Measurements from ENCODE around the gene FICD. TPM values are rescaled to one million over a fixed set of nuclear protein-coding genes. Genes with fewer than 3 reads are reported as not detected.
A peak's percentile ranks its signal among the peaks of the same experiment; 100 is the strongest.

Gene FICD
- total and polyA plus RNA-seq, 9 of the 15 experiments (the other 6 are each of a cell fraction or from before 2014, with no cell fraction given) = 0.88 to 4.5 (median 1.9) TPM

GRCh38 chr12:108515916-108516315 is 839 bp downstream of the FICD start (continued):
- TF ChIP-seq ETV6 (IDR thresholded peaks at IDR 0.05; ENCODE audit: borderline replicate concordance in 1 of 2, low read depth in 2 of 2, low read length in 1 of 2) (no peak), ETV6 (CRISPR knock-in tag; IDR thresholded peaks at IDR 0.05; ENCODE audit: borderline replicate concordance) (no peak), POLR2A (conservative IDR thresholded peaks at IDR 0.05) (peak; percentile 8; the same call in 1 of the 2 replicates), TEAD1 (CRISPR knock-in tag; IDR thresholded peaks at IDR 0.05) (no peak), KAT2B (IDR thresholded peaks at IDR 0.05; ENCODE audit: low read depth, low read length) (no peak), RBM17 (IDR thresholded peaks at IDR 0.05; ENCODE audit: borderline replicate concordance, low read depth, low read length) (no peak), TEAD4 (IDR thresholded peaks at IDR 0.05; ENCODE audit: low read length) (0 out of 2 replicates have a peak, but pooled peaks have one; percentile 1), TEAD4 (CRISPR knock-in tag; IDR thresholded peaks at IDR 0.05; ENCODE audit: borderline replicate concordance) (no peak), ZNF780A (CRISPR knock-in tag; IDR thresholded peaks at IDR 0.05) (no peak), NR2C2 (CRISPR knock-in tag; IDR thresholded peaks at IDR 0.05) (no peak), NR2C2 (tag; IDR thresholded peaks at IDR 0.05) (0 out of 2 replicates have a peak, but pooled peaks have one; percentile 38), NR4A1 (CRISPR knock-in tag; IDR thresholded peaks at IDR 0.05) (no peak), NR4A1 (tag; IDR thresholded peaks at IDR 0.05) (no peak), ZNF140 (CRISPR knock-in tag; IDR thresholded peaks at IDR 0.05) (no peak), KAT8 (IDR thresholded peaks at IDR 0.05; ENCODE audit: low read depth) (no peak), COPS2 (conservative IDR thresholded peaks at IDR 0.05) (no peak)
- TF ChIP-seq, protein P1, sequence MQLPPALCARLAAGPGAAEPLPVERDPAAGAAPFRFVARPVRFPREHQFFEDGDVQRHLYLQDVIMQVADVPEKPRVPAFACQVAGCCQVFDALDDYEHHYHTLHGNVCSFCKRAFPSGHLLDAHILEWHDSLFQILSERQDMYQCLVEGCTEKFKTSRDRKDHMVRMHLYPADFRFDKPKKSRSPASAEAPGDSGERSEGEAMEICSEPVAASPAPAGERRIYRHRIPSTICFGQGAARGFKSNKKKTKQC (CRISPR knock-in tag; IDR thresholded peaks at IDR 0.05) = no peak
- TF ChIP-seq, protein P2, sequence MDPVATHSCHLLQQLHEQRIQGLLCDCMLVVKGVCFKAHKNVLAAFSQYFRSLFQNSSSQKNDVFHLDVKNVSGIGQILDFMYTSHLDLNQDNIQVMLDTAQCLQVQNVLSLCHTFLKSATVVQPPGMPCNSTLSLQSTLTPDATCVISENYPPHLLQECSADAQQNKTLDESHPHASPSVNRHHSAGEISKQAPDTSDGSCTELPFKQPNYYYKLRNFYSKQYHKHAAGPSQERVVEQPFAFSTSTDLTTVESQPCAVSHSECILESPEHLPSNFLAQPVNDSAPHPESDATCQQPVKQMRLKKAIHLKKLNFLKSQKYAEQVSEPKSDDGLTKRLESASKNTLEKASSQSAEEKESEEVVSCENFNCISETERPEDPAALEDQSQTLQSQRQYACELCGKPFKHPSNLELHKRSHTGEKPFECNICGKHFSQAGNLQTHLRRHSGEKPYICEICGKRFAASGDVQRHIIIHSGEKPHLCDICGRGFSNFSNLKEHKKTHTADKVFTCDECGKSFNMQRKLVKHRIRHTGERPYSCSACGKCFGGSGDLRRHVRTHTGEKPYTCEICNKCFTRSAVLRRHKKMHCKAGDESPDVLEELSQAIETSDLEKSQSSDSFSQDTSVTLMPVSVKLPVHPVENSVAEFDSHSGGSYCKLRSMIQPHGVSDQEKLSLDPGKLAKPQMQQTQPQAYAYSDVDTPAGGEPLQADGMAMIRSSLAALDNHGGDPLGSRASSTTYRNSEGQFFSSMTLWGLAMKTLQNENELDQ (CRISPR knock-in tag; IDR thresholded peaks at IDR 0.05; ENCODE audit: borderline replicate concordance) = no peak
- TF ChIP-seq, protein P3, sequence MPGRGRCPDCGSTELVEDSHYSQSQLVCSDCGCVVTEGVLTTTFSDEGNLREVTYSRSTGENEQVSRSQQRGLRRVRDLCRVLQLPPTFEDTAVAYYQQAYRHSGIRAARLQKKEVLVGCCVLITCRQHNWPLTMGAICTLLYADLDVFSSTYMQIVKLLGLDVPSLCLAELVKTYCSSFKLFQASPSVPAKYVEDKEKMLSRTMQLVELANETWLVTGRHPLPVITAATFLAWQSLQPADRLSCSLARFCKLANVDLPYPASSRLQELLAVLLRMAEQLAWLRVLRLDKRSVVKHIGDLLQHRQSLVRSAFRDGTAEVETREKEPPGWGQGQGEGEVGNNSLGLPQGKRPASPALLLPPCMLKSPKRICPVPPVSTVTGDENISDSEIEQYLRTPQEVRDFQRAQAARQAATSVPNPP (IDR thresholded peaks at IDR 0.05; ENCODE audit: borderline replicate concordance, insufficient read depth, insufficient read length) = no peak
- TF ChIP-seq, protein P4, sequence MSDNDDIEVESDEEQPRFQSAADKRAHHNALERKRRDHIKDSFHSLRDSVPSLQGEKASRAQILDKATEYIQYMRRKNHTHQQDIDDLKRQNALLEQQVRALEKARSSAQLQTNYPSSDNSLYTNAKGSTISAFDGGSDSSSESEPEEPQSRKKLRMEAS (CRISPR knock-in tag; IDR thresholded peaks at IDR 0.05) = no peak

Measured in K562 (cell line).